Transverse colon (tissue), 4 donors: ENCODE measurements around the gene ZFHX3. TPM values are rescaled to one million over a fixed set of nuclear protein-coding genes. Genes with fewer than 3 reads are reported as not detected.

Experiments
- DNase-seq: peaks from one replicate; pipeline ENCODE4 v3.0.0-alpha.2; 2019
- H3K27ac ChIP-seq, 4 donors: fragments of 200-600 bp; sonication (generic); 2 replicates each; pipeline ENCODE4 v1.5.1; 2016 to 2018; ENCODE audit warnings: inconsistent platforms in 4 of 4
- H3K27me3 ChIP-seq: fragments of 200-600 bp; sonication (generic); 2 replicates; pipeline ENCODE4 v1.5.1; 2017; ENCODE audit warnings: inconsistent platforms
- H3K36me3 ChIP-seq, 4 donors: fragments of 200-600 bp; sonication (generic); 2 replicates each; pipeline ENCODE4 v1.5.1; 2017 to 2019; ENCODE audit warnings: inconsistent platforms in 4 of 4
- H3K4me1 ChIP-seq, 4 donors: fragments of 200-600 bp; sonication (generic); 2 replicates each; pipeline ENCODE4 v1.5.1; 2017 to 2020; ENCODE audit warnings: inconsistent platforms in 4 of 4
- H3K4me3 ChIP-seq, 4 donors: fragments of 200-600 bp; sonication (generic); 1 replicate in 1 of 4; 2 replicates in 3 of 4; pipeline versions ENCODE4 v1.5.1 to v1.6.1; 2017 to 2019; ENCODE audit warnings: inconsistent platforms in 4 of 4
- H3K9me3 ChIP-seq, 2 donors: fragments of 200-600 bp; sonication (generic); 2 replicates each; pipeline ENCODE4 v1.5.1; 2017 to 2019; ENCODE audit warnings: inconsistent platforms in 2 of 2
- EP300 ChIP-seq: sonication (generic); formaldehyde crosslinking; IDR thresholded peaks from one replicate; pipeline ENCODE4 v1.6.1; 2017; ENCODE audit warnings: antibody characterized with exemption, low read depth
- POLR2A ChIP-seq: fragments of 450-650 bp; IDR thresholded peaks from one replicate; pipeline ENCODE4 v1.6.1; 2016; ENCODE audit warnings: antibody characterized with exemption, mild to moderate bottlenecking, moderate library complexity
- POLR2AphosphoS5 ChIP-seq, 3 donors: sonication (generic); formaldehyde crosslinking; IDR thresholded peaks; one replicate each; pipeline ENCODE4 v1.6.1; 2016; ENCODE audit warnings: antibody characterized with exemption in 3 of 3
- WGBS, 2 donors: methylation state at CpG; one replicate each; pipeline ENCODE4 v1.1.5; 2018; ENCODE audit warnings: low coverage in 1 of 2; 5-methylcytosine and 5-hydroxymethylcytosine counted together
- in situ Hi-C, 4 donors: fragments of 200-750 bp; cut with MboI; loops; one replicate each; pipeline versions ENCODE4 v1.15.0 to v1.15.1; 2017; ENCODE audit warnings: low sequenced_read_pairs in 3 of 4, low pct_ligation_motif_present in 1 of 4, low pct_unique_long_range_greater_than_20kb in 1 of 4
- intact Hi-C: fragments of 100-400 bp; cut with DNase I; formaldehyde crosslinking; loops from one replicate; pipeline ENCODE4 v1.15.1; 2023; ENCODE audit warnings: low total_unique reads
- total RNA-seq, 4 donors: library from RNA; depleted of rRNA; stranded (reverse); fragments of >200 nt; gene quantifications; one replicate each; pipeline ENCODE4 v1.1.0, GENCODE V29; 2016
- TF ChIP-seq, protein P1 (sequence below), 5 experiments: fragments of 200-600 bp in 3 of 5; fragments of 450-650 bp in 2 of 5; sonication (generic) in 3 of 5; IDR thresholded peaks; 1 replicate in 2 of 5; 2 replicates in 3 of 5; pipeline ENCODE4 v1.5.1; 2016 to 2017; ENCODE audit warnings: antibody characterized with exemption in 5 of 5, inconsistent platforms in 3 of 5, mild to moderate bottlenecking in 2 of 5, moderate library complexity in 1 of 5

ZFHX3 gene
- total RNA-seq, 4 donors from 2014 or later, result 12.3 to 23.7 (median 15.3) TPM

DNA sequence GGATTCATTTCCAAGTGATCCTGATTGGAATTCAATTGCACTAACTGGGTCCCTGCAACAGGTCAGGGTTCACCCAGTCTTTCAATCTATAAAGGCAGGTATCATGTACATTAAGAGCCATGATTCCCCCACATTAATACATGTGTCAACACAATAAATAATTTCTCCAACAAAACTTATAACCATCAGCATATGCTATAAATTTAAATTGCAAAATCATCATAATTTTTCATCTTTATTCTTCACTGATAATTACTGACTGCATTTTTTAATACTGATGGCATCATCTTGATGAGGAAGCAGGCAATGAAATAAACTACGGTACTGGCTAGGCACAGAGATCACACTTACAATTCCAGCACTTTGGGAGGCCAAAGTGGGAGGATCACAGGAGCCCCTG lies 59.4 kb downstream of the ZFHX3 start:
- no peaks in the 10 kb centered on the region for H3K9me3 ChIP-seq
- H3K27ac ChIP-seq, result peak overlapping the region; percentile 67 to 85 (median 80)
- WGBS, 2 donors, result 80 to 90% methylated on average over 1 of the region's 1 CpG
- no peaks in the 10 kb centered on the region for H3K27me3 ChIP-seq
- in situ Hi-C loops (no loop called here), intact Hi-C loops (loop anchor here (5.0 kb wide), 1 partner anchor 1309 kb away; the partner anchor contains the start of gene PSMD7)
- TF ChIP-seq POLR2AphosphoS5 (IDR thresholded peaks at IDR 0.05), result no peak
- no peak for TF ChIP-seq POLR2A
- TF ChIP-seq, protein P1, sequence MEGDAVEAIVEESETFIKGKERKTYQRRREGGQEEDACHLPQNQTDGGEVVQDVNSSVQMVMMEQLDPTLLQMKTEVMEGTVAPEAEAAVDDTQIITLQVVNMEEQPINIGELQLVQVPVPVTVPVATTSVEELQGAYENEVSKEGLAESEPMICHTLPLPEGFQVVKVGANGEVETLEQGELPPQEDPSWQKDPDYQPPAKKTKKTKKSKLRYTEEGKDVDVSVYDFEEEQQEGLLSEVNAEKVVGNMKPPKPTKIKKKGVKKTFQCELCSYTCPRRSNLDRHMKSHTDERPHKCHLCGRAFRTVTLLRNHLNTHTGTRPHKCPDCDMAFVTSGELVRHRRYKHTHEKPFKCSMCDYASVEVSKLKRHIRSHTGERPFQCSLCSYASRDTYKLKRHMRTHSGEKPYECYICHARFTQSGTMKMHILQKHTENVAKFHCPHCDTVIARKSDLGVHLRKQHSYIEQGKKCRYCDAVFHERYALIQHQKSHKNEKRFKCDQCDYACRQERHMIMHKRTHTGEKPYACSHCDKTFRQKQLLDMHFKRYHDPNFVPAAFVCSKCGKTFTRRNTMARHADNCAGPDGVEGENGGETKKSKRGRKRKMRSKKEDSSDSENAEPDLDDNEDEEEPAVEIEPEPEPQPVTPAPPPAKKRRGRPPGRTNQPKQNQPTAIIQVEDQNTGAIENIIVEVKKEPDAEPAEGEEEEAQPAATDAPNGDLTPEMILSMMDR (IDR thresholded peaks at IDR 0.05), result no peak
- TF ChIP-seq EP300, result no peak
- H3K36me3 ChIP-seq, result no peaks in the 10 kb centered on the region
- peaks cover 12 to 49% (median 38%) of the 10 kb centered on the region in 4 donors for H3K4me1 ChIP-seq
- no peak for DNase-seq
- H3K4me3 ChIP-seq, result no peak overlapping the region

DNA sequence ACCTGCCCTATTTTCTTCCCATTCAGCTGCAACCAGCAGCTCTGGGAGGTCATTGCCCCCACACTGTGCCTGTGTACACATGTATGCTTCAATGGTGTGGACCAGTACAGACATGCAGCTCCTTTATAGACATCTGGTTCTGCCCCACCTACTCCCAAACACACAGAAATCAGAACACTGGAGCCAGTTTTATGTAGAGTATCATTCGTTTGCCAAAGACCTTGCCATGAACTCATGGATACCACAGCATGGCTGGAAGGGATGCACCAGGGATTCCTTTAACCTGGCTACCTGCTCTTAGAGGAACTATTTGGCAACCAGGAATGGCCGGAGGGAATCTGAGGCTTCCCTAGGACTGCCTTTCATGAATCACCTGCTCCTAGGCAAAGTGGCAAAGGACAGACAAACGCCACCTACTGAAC lies 60.4 kb downstream of the ZFHX3 start:
- 70% methylated on average over 3 of the region's 3 CpGs; no CpG with 5 or more reads in 1 of the 2 donors for WGBS, 2 donors
- in situ Hi-C loops (no loop called here), intact Hi-C loops (loop anchor here (5.0 kb wide), 1 partner anchor 1310 kb away; the partner anchor contains the start of gene PSMD7)
- TF ChIP-seq POLR2AphosphoS5 (IDR thresholded peaks at IDR 0.05), result no peak
- no peak for TF ChIP-seq POLR2A
- TF ChIP-seq, protein P1 (IDR thresholded peaks at IDR 0.05), result no peak
- no peak for TF ChIP-seq EP300
- H3K9me3 ChIP-seq, result no peaks in the 10 kb centered on the region
- H3K27me3 ChIP-seq, result no peaks in the 10 kb centered on the region
- H3K27ac ChIP-seq, result peak overlapping the region in 2 of 4 donors; percentile 77 to 85
- no peaks in the 10 kb centered on the region for H3K36me3 ChIP-seq
- H3K4me1 ChIP-seq, result peaks cover 12 to 47% (median 38%) of the 10 kb centered on the region in 4 donors
- no peak overlapping the region for H3K4me3 ChIP-seq
- no peak for DNase-seq

DNA sequence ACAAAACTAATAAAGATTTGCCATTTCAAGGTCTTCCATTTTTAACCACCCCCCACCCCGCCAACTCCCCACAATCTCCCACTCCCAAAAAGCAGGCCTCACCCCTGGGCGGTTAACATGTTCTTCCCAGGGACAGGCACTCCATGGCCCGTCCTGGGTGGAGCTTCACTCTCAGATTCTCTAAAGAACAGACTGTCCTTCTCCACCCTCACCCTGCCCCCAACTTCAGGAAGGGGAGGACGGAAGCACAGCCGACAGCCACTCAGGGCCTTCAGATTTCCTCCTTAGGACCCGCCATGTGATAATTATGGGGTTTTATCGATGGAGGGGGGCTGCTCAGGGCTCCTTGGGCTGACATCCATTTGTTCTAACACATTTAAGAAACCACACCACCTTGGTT lies 61.9 kb downstream of the ZFHX3 start:
- intact Hi-C loops (loop anchor here (5.0 kb wide), 1 partner anchor 1311 kb away; the partner anchor contains the start of gene PSMD7), in situ Hi-C loops (no loop called here)
- H3K4me1 ChIP-seq, result peaks cover 14 to 42% (median 33%) of the 10 kb centered on the region in 4 donors
- TF ChIP-seq EP300 (no peak), POLR2AphosphoS5 (IDR thresholded peaks at IDR 0.05) (peak in 1 of 3 donors; percentile 24), POLR2A (no peak)
- TF ChIP-seq, protein P1 (IDR thresholded peaks at IDR 0.05), result no peak
- DNase-seq, result no peak
- peak overlapping the region; percentile 48 to 80 (median 72) for H3K27ac ChIP-seq
- H3K27me3 ChIP-seq, result no peaks in the 10 kb centered on the region
- WGBS, 2 donors, result 68 to 100% methylated on average over 1 to 7 of the region's 7 CpGs
- no peak overlapping the region for H3K4me3 ChIP-seq
- H3K36me3 ChIP-seq, result no peaks in the 10 kb centered on the region
- H3K9me3 ChIP-seq, result no peaks in the 10 kb centered on the region

DNA sequence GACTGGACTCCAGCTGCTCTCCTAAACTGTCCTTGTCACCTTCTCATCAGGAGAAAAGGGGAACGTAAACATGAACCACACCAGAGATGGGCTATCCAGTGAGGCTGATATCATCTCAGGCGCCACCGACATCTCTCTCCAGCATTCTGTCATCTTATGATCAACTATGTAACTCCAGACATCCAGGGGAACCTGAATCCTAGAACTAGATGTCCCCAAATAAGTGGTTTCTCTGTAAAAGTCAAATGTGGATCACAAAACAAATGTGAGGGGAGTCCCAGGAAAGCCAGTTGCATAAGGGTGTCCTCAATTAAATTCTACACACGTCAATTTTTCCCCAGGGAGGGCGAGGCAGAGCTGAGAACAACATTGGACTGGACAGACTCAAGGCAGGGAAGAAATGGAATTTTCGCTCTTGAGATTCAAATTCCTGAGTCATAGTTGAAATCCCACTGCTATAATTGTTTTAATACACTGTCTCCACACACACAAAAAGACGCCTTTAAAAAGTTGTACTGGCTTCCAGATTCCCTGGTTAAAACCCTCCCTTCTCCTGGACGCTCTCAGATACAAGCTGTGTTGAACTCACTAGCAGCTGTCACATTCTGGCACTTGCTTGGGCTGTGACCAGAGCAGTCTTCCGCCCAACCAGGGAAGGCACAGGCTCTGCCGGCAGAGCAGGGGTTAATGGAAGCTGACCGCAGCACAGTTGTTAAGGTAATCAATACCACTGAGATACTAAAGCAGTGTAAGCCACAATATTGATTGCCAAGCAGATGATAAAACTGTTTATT lies 62.6 kb downstream of the ZFHX3 start:
- Histone ChIP-seq H3K36me3 (no peaks in the 10 kb centered on the region), H3K4me1 (peaks cover 16 to 38% (median 29%) of the 10 kb centered on the region in 4 donors), H3K9me3 (no peaks in the 10 kb centered on the region), H3K27ac (peak overlapping the region; percentile 48 to 80 (median 72)), H3K4me3 (no peak overlapping the region), H3K27me3 (no peaks in the 10 kb centered on the region)
- in situ Hi-C loops, result no loop called here
- TF ChIP-seq EP300 (peak; percentile 21), POLR2AphosphoS5 (IDR thresholded peaks at IDR 0.05) (peak; percentile 42 to 71 (median 61))
- TF ChIP-seq, protein P1 (IDR thresholded peaks at IDR 0.05), result no peak
- intact Hi-C loops, result loop anchor here (5.0 kb wide), 1 partner anchor 1312 kb away; the partner anchor contains the start of gene PSMD7
- no peak for DNase-seq
- 46 to 60% methylated on average over 4 to 11 of the region's 11 CpGs for WGBS, 2 donors
